ENCODE measurements around the gene AP3S2. TPM values are rescaled to one million over a fixed set of nuclear protein-coding genes. Genes with fewer than 3 reads are reported as not detected.

AP3S2 gene
- total and polyA plus RNA-seq, 2 of the 8 experiments (the other 6 are each of a cell fraction or from before 2014, with no cell fraction given) = 19.2 to 45.4 TPM

DNA sequence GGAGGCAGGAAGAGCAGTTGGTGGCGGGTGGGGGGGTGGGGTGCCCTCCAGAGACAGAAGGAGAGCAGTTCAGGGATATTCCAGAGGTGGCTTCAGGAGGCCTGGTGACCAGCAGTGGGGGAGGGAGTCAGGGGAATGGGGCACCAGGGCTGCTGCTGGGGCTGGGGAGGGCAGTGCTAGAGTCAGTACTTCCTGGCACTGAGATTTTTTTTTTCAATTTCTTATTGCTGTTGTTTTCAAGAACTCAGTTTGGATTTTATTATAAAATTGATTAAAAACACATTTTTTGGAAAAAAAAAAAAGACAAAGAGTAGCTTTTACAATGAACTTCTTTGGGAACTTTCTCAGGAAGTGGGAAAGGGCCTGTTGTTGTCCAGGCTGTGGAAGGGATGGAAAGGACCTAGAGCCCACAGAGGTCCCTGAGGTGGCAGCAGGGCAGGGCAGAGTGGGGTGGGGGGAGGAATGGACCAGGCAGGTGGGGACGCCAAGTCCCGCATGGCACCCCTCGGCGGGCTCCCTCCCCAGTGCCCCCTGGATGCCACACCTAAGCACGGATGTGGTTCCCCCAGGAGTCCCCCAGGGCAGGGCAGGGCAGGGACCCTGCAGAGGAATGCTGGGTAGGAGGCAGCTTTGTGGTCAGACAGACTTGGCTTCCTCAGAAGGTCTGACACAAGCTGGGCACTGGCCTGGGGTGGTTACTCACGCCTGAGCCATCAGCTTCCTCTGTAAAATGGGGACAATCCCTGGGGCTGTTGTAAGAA is 70.7 kb downstream of the AP3S2 start:
- Histone ChIP-seq H4K5ac (ENCODE audit: insufficient read length, low read depth, low read length) (no peak overlapping the region), H2BK120ac (replicated peaks; ENCODE audit: low read depth, low read length) (no peak overlapping the region), H3K79me2 (ENCODE audit: control insufficient read depth in 1 of 2, insufficient read depth in 2 of 2, low read length in 2 of 2) (no peaks in the 10 kb centered on the region), H3K9me3 (ENCODE audit: insufficient read depth in 2 of 2, low read depth in 1 of 2, low read length in 1 of 2) (no peaks in the 10 kb centered on the region), H3K36me3 (ENCODE audit: control insufficient read depth in 2 of 4, insufficient read depth in 4 of 4, low read length in 3 of 4) (no peaks in the 10 kb centered on the region), H2BK5ac (ENCODE audit: low read depth, low read length) (no peak overlapping the region), H3K4me2 (ENCODE audit: insufficient read depth in 1 of 2, low read depth in 2 of 2, low read length in 2 of 2) (no peak overlapping the region), H4K20me1 (replicated peaks in 1 of 2; ENCODE audit: control insufficient read depth in 1 of 2, insufficient read depth in 2 of 2, low read length in 2 of 2) (no peaks in the 10 kb centered on the region), H2AFZ (ENCODE audit: low read length) (no peak overlapping the region), H2BK20ac (ENCODE audit: low read length) (no peak overlapping the region), H3K79me1 (ENCODE audit: low read depth, low read length) (no peaks in the 10 kb centered on the region), H3K4ac (replicated peaks; ENCODE audit: insufficient read length, low read depth, low read length) (no peak overlapping the region), H3K4me3 (ENCODE audit: extremely low read depth in 1 of 4, insufficient read depth in 2 of 4, low read depth in 3 of 4, low read length in 4 of 4) (no peak overlapping the region), H3K4me1 (replicated peaks in 1 of 4; ENCODE audit: control insufficient read depth in 3 of 4, insufficient read depth in 4 of 4, low read length in 3 of 4) (peaks cover 0 to 9% (median 2%) of the 10 kb centered on the region in 4 experiments; a peak in 1 of 7 replicates), H3K23ac (ENCODE audit: insufficient read length) (no peak overlapping the region), H3K56ac (replicated peaks; ENCODE audit: insufficient read length, low read depth, low read length) (no peak overlapping the region), H4K8ac (ENCODE audit: extremely low read depth, insufficient read depth, low read length) (no peak overlapping the region), H2AK5ac (ENCODE audit: low read depth, low read length) (no peak overlapping the region), H2BK15ac (ENCODE audit: low read length) (no peak overlapping the region), H3K14ac (ENCODE audit: insufficient read length) (no peak overlapping the region), H3K27me3 (replicated peaks in 1 of 4; ENCODE audit: control insufficient read depth in 3 of 4, extremely low read depth in 1 of 4, insufficient read depth in 3 of 4, low read length in 3 of 4) (no peaks in the 10 kb centered on the region), H3K9ac (replicated peaks in 1 of 4; ENCODE audit: extremely low read depth in 1 of 4, low read depth in 3 of 4, low read length in 3 of 4) (no peak overlapping the region), H3K23me2 (ENCODE audit: low read depth, low read length) (no peaks in the 10 kb centered on the region), H4K91ac (replicated peaks; ENCODE audit: insufficient read length, low read length) (no peak overlapping the region), H3K18ac (ENCODE audit: extremely low read depth, low read length) (no peak overlapping the region), H2BK12ac (ENCODE audit: low read depth, low read length) (no peak overlapping the region), H3K27ac (ENCODE audit: low read depth, low read length) (no peak overlapping the region)
- DNase-seq (ENCODE audit: low read depth in 1 of 2, low spot score in 2 of 2) (no peak), FAIRE-seq (no peak)
- ChIA-PET POLR2A (ENCODE audit: partially characterized antibody) (interaction anchor here (0.7 to 1.3 kb wide), 2 partner anchors 63 to 73 kb away, joined by 3 read pairs; no protein-coding TSS in a partner anchor), CTCF (ENCODE audit: partially characterized antibody) (interaction anchor here (0.7 to 4.3 kb wide), 10 partner anchors 15 to 70 kb away, joined by 3 to 20 read pairs (median 4); partner anchors contain the start of gene MESP2)
- WGBS, 2 experiments (ENCODE audit: extremely low coverage in 1 of 2, insufficient coverage in 1 of 2, insufficient read length in 1 of 2, insufficient replicate concordance in 2 of 2, low coverage in 1 of 2, low lambda C conversion rate in 2 of 2, missing lambda C conversion rate in 1 of 2) = 77% methylated on average over 3 of the region's 7 CpGs; no CpG with 5 or more reads in 1 of the 2 experiments
- TF ChIP-seq RXRA (IDR thresholded peaks at IDR 0.05; ENCODE audit: insufficient read depth, low read depth, low read length) = no peak
- no peak for TF ChIP-seq TAF7 (optimal IDR thresholded peaks at IDR 0.05; ENCODE audit: borderline replicate concordance, low read depth, low read length)
- TF ChIP-seq SUZ12 (IDR thresholded peaks at IDR 0.05; ENCODE audit: low read length) = no peak
- TF ChIP-seq CBX5 (IDR thresholded peaks at IDR 0.05; ENCODE audit: low read depth, low read length) = no peak
- TF ChIP-seq CTBP2 (IDR thresholded peaks at IDR 0.05; ENCODE audit: borderline replicate concordance, insufficient read depth, insufficient read length, low read length) = no peak
- no peak for TF ChIP-seq KDM4A (IDR thresholded peaks at IDR 0.05; ENCODE audit: low read depth, low read length, severe bottlenecking)
- TF ChIP-seq TCF12 (IDR thresholded peaks at IDR 0.05; ENCODE audit: low read depth, low read length) = no peak
- TF ChIP-seq CBX8 (IDR thresholded peaks at IDR 0.05; ENCODE audit: borderline replicate concordance, low read depth, low read length) = no peak
- no peak for TF ChIP-seq HDAC2 (IDR thresholded peaks at IDR 0.05; ENCODE audit: borderline replicate concordance in 1 of 2, low read depth in 2 of 2, low read length in 2 of 2)
- TF ChIP-seq RFX5 (IDR thresholded peaks at IDR 0.05; ENCODE audit: borderline replicate concordance, low read depth, low read length) = no peak
- no peak for TF ChIP-seq CHD1 (IDR thresholded peaks at IDR 0.05; ENCODE audit: low read depth, low read length)
- no peak for TF ChIP-seq EP300 (IDR thresholded peaks at IDR 0.05; ENCODE audit: borderline replicate concordance in 1 of 2, low read depth in 2 of 2, low read length in 2 of 2)
